GM18873 (cell line): ENCODE measurements around the gene LRRC8C.

Experiments used
- ATAC-seq: cut with Tn5 transposase; IDR thresholded peaks from one replicate; pipeline ENCODE4 v1.9.1; 2021; ENCODE audit warnings: mild to moderate bottlenecking, moderate library complexity, moderate number of reproducible peaks; ENCODE audit not compliant: unreplicated experiment, low FRiP score

Gene LRRC8C

DNA sequence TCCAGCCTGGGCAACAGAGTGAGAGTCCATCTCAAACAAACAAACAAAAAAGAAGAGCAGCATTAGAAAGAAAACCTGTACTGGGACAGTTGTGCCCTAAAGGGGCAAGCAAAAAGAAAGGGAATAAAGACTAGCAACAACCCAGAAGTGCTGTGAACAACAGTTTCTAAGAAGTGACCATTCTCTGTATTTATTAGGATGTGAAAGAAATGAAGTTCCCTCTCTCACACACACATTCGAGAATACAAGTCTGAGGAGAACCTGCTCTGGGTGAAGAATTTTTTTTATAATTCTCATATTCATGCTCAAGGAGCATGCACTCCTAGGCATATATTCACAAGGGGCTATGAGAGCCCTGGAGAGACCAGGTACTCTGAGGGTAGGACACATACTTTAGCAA, 128.4 kb downstream of the LRRC8C start:
- ATAC-seq = no peak

DNA sequence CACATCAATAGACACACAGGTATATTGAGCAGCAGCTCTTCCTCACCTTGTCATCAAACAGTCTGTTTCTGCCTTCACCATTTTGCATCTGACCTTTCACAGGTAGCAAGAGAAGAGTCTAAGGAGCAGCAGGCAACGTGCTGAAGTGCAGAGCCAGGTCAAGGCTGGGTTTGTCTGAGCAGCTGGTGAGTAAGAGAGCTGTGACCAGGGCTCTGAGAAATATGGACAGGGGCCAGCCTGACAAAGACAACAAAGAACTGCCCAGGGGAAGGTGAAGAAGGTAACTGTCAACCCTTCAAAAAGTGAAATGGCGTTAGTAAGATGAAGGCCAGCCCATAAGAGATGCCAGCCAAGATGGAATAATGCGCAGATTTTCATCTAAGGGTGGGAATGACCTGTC, 129.0 kb downstream of the LRRC8C start:
- ATAC-seq = no peak

DNA sequence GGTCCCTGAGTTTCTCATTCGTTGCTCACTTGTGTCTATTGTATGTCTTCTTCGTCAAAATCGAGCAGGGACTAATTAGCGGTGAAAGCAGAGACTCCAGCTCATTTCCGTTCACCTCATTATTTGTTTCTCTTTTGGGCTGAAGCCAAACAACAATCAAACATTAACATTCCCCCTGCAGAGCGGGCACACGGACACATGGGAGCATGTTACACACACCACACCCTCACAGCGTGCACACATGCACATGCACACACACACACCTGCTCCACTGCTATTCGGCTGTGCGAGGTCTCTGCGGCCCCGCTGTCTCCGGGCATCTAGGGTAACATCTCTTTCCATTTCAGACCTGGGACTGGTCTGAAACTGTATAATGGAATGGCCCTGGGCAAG, 129.5 kb downstream of the LRRC8C start:
- ATAC-seq = no peak

DNA sequence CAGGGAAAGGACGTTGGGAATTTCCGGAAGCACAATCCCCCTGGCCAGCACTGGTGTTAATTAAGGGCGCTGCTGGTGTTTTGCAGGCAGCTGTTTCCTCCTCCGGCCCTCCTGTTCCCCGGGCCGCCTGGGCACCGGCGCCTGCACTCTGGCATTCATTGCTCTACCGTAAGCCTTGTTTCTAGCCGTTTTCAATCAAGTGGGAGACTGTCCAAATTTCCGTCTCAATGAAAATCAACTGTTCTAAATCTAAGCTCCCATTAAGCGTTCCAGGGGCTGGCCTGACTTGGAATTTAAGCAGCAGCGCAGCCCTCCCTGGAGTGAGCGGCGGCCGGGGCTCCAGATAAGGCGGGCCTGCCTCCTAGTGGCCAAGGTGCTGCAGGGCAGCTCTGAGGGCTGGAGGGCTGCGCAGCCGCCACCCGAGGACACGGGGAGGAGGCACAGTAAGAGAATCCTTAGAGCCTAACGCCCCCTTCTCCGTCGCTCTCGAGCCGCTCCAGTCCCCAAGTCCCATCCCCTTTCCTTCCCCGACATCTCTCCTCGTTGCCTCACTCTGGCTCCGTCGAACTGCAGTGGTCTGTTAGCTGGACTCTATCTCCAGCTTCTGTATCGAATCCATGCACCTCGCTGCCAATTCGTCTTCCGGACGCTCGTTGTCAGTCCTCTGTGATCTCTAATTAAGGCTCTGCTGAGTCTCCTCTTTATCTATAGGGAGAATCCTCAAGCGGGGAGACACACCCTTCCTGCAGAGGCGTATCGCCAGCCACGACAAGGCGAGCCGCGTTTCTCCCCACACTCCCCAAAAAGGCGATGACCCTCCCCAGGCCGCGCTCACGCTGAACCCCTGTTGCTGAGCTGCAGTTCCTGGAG, 130.1 kb downstream of the LRRC8C start:
- peak; percentile 93 for ATAC-seq

DNA sequence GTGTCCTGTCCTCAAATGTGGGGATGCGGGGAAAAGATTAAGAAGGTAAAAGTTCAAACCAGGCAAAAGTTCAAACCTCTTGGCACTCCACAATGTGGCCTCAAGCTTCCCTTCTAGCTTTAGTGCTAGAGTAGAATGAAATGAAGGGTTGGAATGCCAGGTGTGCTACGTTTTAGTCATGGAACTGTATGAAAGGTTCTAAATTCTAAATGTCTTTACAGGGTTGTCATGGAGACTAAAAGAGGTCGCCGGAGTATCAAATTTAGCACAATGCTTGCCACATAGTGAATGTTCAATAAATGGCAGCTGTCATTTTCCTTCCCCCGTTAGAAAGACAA, 130.7 kb downstream of the LRRC8C start:
- ATAC-seq = no peak

DNA sequence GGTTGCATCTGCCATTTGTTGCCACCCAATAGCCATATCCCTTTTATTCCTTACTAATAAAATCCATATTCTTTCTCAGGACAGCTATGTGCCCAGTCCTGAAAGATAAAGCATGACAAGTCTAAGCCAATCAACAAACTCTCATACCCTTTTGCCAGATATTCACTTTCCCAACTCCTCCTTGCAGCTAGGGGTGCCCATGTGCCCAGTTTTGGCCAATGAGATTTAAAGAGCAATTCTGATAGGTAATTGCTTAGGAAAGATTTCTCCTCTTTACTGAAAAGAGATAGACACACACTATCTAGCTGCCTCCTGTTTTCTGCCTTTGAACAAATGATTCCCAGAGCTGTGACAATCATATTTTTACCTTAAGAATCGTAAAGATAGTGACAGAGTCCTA, 132.9 kb downstream of the LRRC8C start:
- ATAC-seq = no peak

DNA sequence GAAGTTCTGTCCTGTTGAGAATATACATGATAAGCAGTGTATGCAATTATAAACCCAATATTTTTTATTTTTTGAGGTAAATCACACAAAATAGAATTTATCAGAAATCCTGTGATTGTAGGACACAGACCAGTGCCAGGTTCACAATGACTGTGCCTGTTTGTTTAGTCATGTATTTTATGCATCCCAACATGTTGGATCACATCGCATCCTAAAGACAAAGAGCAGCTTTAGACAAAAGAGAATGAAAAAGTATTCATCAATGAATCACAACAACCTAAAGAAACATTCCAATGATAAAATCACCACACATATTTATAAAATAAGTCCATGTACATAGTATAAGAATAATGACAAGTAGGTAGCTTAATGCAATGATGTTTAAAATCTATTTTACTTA, 134.7 kb downstream of the LRRC8C start:
- ATAC-seq = no peak
